Measurements from ENCODE around the gene ERC2. TPM values are rescaled to one million over a fixed set of nuclear protein-coding genes. Genes with fewer than 3 reads are reported as not detected.
A peak's percentile ranks its signal among the peaks of the same experiment; 100 is the strongest.

The ERC2 gene
- total RNA-seq, 4 donors from 2014 or later, result 0.81 to 2.9 (median 1.6) TPM

DNA sequence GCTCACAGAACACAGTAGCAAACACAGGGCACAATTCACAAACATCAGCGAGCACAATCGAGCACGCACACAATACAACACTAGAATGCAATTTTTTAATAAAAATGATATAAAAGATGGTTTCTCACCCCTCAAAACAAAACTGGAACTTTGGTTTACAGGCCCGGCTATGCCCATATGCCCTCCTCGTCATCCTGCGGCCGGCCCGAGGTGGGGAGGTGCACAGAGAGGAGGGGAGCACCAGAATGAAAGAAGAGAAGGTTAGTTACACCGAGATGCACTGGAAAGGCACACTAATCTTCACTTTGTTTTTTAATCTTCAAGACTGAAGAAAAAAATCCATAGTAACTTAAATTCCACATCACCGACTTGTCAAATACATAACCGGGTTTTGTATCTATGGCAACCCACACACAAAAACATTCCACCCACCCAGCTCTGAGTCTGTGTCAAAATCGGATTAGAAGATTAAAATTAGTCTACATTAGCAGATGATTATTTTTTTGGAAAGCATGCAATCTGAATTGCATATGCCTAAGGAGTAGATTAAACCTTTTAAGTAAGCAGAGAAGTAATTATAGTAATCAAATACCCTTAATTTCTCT, 784.5 kb downstream of the ERC2 start:
- Histone ChIP-seq H3K27me3 (no peaks in the 10 kb centered on the region), H3K27ac (no peak overlapping the region), H3K4me3 (no peak overlapping the region), H3K4me1 (peaks cover 0 to 20% (median 4%) of the 10 kb centered on the region in 3 donors), H3K36me3 (no peaks in the 10 kb centered on the region), H3K9me3 (no peaks in the 10 kb centered on the region)
- 20 to 56% methylated on average over 1 to 12 of the region's 12 CpGs for WGBS, 2 donors (ENCODE audit: low coverage in 1 of 2)
- ATAC-seq, result no peak
- TF ChIP-seq POLR2AphosphoS5 (IDR thresholded peaks at IDR 0.05), result no peak
- TF ChIP-seq CTCF (IDR thresholded peaks at IDR 0.05), result no peak
- no peak for TF ChIP-seq EP300 (IDR thresholded peaks at IDR 0.05)
- TF ChIP-seq POLR2A (IDR thresholded peaks at IDR 0.05), result no peak

DNA sequence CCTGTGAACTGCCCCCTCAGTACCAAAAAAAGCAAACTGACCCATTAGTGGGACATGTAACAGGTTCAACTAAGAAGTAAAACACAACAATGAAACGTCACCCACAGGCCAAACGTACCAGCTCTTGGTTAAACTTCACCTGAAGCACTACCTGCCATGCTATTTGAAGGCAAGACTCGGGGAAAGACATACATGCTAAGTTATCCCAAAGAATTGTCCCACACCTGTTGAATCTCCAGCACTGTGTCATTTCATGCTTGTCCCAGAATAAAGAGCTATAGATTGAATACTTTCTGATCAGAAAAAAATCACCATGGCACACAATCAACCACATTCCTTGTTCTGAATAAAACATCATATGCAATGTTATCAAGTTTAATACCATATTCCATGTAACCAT, 785.8 kb downstream of the ERC2 start:
- ATAC-seq, result no peak

GRCh38 chr3:55678546-55679216, 789.6 kb downstream of the ERC2 start:
- no peak overlapping the region for H3K27ac ChIP-seq
- TF ChIP-seq CTCF (IDR thresholded peaks at IDR 0.05) (no peak), POLR2A (IDR thresholded peaks at IDR 0.05) (no peak), POLR2AphosphoS5 (IDR thresholded peaks at IDR 0.05) (no peak), EP300 (IDR thresholded peaks at IDR 0.05) (no peak)
- H3K4me1 ChIP-seq, result peaks cover 0 to 20% (median 0%) of the 10 kb centered on the region in 3 donors
- H3K27me3 ChIP-seq, result no peaks in the 10 kb centered on the region
- ATAC-seq, result no peak
- WGBS, 2 donors (ENCODE audit: low coverage in 1 of 2), result 44 to 70% methylated on average over 3 to 5 of the region's 5 CpGs
- no peaks in the 10 kb centered on the region for H3K9me3 ChIP-seq
- no peak overlapping the region for H3K4me3 ChIP-seq
- H3K36me3 ChIP-seq, result no peaks in the 10 kb centered on the region

More for the DNA sequence above, 785.8 kb downstream of the ERC2 start:
- Histone ChIP-seq H3K4me1 (peaks cover 0 to 27% (median 4%) of the 10 kb centered on the region in 3 donors), H3K9me3 (no peaks in the 10 kb centered on the region), H3K27ac (no peak overlapping the region), H3K4me3 (no peak overlapping the region), H3K27me3 (no peaks in the 10 kb centered on the region), H3K36me3 (no peaks in the 10 kb centered on the region)
- no peak for TF ChIP-seq POLR2AphosphoS5 (IDR thresholded peaks at IDR 0.05)
- TF ChIP-seq POLR2A (IDR thresholded peaks at IDR 0.05), result no peak
- no peak for TF ChIP-seq EP300 (IDR thresholded peaks at IDR 0.05)
- no peak for TF ChIP-seq CTCF (IDR thresholded peaks at IDR 0.05)
- 89% methylated on average over 3 of the region's 3 CpGs; no CpG with 5 or more reads in 1 of the 2 donors for WGBS, 2 donors (ENCODE audit: low coverage in 1 of 2)

DNA sequence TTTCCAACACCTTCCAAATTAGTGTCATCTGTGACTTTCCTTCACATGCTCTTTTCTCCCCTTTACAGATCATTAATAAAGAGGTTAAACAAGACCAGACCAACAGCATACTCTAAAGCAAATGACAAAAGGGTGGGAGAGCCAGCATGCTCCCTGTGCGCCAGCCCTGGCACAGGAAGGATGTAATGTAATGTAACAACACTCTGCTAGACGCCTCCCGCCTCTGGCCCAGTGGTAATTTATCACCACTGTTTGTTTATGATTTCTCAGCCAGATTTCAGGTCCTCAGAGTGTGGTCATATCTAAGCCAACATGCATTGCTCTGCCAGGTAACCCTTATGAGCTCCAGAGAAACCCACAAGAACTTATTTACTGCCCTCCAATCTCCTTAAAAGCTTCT, 791.6 kb downstream of the ERC2 start:
- peak; percentile 32 for ATAC-seq
- 25 to 35% methylated on average over 2 to 3 of the region's 3 CpGs for WGBS, 2 donors (ENCODE audit: low coverage in 1 of 2)
- H3K4me3 ChIP-seq, result no peak overlapping the region
- no peaks in the 10 kb centered on the region for H3K27me3 ChIP-seq
- H3K27ac ChIP-seq, result no peak overlapping the region
- H3K4me1 ChIP-seq, result peaks cover 0 to 19% (median 0%) of the 10 kb centered on the region in 3 donors
- H3K36me3 ChIP-seq, result no peaks in the 10 kb centered on the region
- no peak for TF ChIP-seq CTCF (IDR thresholded peaks at IDR 0.05)
- peak; percentile 9 for TF ChIP-seq POLR2AphosphoS5 (IDR thresholded peaks at IDR 0.05)
- no peaks in the 10 kb centered on the region for H3K9me3 ChIP-seq

GRCh38 chr3:55675478-55675877, 792.8 kb downstream of the ERC2 start:
- Histone ChIP-seq H3K27ac (no peak overlapping the region), H3K36me3 (no peaks in the 10 kb centered on the region), H3K4me3 (no peak overlapping the region), H3K9me3 (no peaks in the 10 kb centered on the region), H3K4me1 (peaks cover 0 to 19% (median 0%) of the 10 kb centered on the region in 3 donors), H3K27me3 (no peaks in the 10 kb centered on the region)
- 68 to 100% methylated on average over 1 to 2 of the region's 3 CpGs for WGBS, 2 donors (ENCODE audit: low coverage in 1 of 2)
- no peak for TF ChIP-seq POLR2A (IDR thresholded peaks at IDR 0.05)
- TF ChIP-seq POLR2AphosphoS5 (IDR thresholded peaks at IDR 0.05), result no peak
- no peak for TF ChIP-seq EP300 (IDR thresholded peaks at IDR 0.05)
- no peak for TF ChIP-seq CTCF (IDR thresholded peaks at IDR 0.05)
- no peak for ATAC-seq
